HG02943 (cell line): ENCODE measurements around the gene TSPYL4.
A peak's percentile ranks its signal among the peaks of the same experiment; 100 is the strongest.

Experiments used
- ATAC-seq: cut with Tn5 transposase; IDR thresholded peaks from one replicate; pipeline ENCODE4 v1.9.1; 2021; ENCODE audit warnings: mild to moderate bottlenecking, low read depth, moderate library complexity; ENCODE audit not compliant: unreplicated experiment

Gene TSPYL4

GRCh38 chr6:116277124-116277523 is 23.2 kb upstream of the TSPYL4 start:
- ATAC-seq = no peak

GRCh38 chr6:116271149-116271708 is 17.4 kb upstream of the TSPYL4 start:
- no peak for ATAC-seq

GRCh38 chr6:116268589-116269293 is 14.9 kb upstream of the TSPYL4 start:
- ATAC-seq = peak; percentile 86

- no peak for ATAC-seq
Measured at GRCh38 chr6:116267836-116268588, 14.1 kb upstream of the TSPYL4 start.

- no peak for ATAC-seq
Measured at GRCh38 chr6:116266803-116267202, 12.9 kb upstream of the TSPYL4 start.

GRCh38 chr6:116265041-116265829 is 11.4 kb upstream of the TSPYL4 start:
- ATAC-seq = no peak

GRCh38 chr6:116263353-116263752 is 9.5 kb upstream of the TSPYL4 start:
- ATAC-seq = no peak

GRCh38 chr6:116258520-116258919 is 4.6 kb upstream of the TSPYL4 start:
- ATAC-seq = no peak

- ATAC-seq = no peak
Measured at GRCh38 chr6:116256694-116257093, 2.8 kb upstream of the TSPYL4 start.

GRCh38 chr6:116255246-116255800 is 1.4 kb upstream of the TSPYL4 start:
- no peak for ATAC-seq

- peak; percentile 33 for ATAC-seq
Measured at GRCh38 chr6:116254297-116255056, 602 bp upstream of the TSPYL4 start.

- no peak for ATAC-seq
Measured at GRCh38 chr6:116253188-116253504, 729 bp downstream of the TSPYL4 start.

GRCh38 chr6:116251568-116252384 is 2.1 kb downstream of the TSPYL4 start:
- no peak for ATAC-seq

GRCh38 chr6:116248577-116248976 is 5.3 kb downstream of the TSPYL4 start:
- no peak for ATAC-seq

GRCh38 chr6:116247285-116247684 is 6.6 kb downstream of the TSPYL4 start:
- no peak for ATAC-seq

GRCh38 chr6:116246089-116246488 is 7.8 kb downstream of the TSPYL4 start:
- ATAC-seq = no peak

- ATAC-seq = no peak
Measured at GRCh38 chr6:116244284-116244683, 9.6 kb downstream of the TSPYL4 start.

GRCh38 chr6:116239856-116240255 is 14.0 kb downstream of the TSPYL4 start:
- no peak for ATAC-seq

- ATAC-seq = no peak
Measured at GRCh38 chr6:116239256-116239655, 14.6 kb downstream of the TSPYL4 start.
